Measurements from ENCODE around the gene UBL3. TPM values are rescaled to one million over a fixed set of nuclear protein-coding genes. Genes with fewer than 3 reads are reported as not detected.

Gene UBL3
- total RNA-seq, 1 experiment from 2014 or later: 24.4 TPM

DNA sequence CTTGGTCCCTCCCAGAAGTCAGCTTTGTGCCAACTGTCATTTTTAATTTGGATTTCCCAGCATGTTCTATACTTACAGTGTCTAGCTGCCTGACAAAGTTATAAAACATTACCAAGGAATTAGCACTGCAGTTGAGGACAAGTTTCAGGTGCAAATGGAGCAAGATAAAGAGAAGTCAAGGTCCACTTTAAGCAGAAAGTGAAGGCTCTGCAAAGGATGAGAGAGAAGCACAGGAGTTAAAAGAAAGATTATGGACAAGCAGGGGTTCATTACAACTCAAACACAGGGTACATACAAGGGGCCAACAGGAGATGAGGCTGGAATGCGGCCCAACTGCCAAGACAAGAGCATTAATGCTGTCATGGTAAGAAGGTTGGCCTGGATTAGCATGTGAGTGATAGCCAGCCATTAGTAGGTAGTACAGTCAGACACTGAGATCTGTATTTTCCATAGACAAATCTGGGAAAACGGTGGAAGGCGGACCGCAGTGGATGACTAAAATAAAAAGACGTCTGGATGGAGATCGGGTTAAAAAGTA, 17.6 kb downstream of the UBL3 start:
- Histone ChIP-seq H3K79me2 (ENCODE audit: low read depth) (peaks cover 67% of the 10 kb centered on the region), H3K4me2 (no peak overlapping the region), H2AFZ (no peak overlapping the region), H4K20me1 (ENCODE audit: insufficient read depth) (no peaks in the 10 kb centered on the region), H3K9me2 (ENCODE audit: insufficient read depth) (no peaks in the 10 kb centered on the region), H3F3A (ENCODE audit: insufficient read depth, low read depth) (peaks cover 21% of the 10 kb centered on the region; the same call in 1 of the 2 replicates), H3K36me3 (ENCODE audit: low read depth) (peaks cover 5% of the 10 kb centered on the region), H3K4me1 (replicated peaks; ENCODE audit: insufficient read depth) (peaks cover 13% of the 10 kb centered on the region; the same call in 1 of the 2 replicates), H3K27me3 (ENCODE audit: insufficient read depth, low read depth) (no peaks in the 10 kb centered on the region), H3K9me3 (ENCODE audit: insufficient read depth, low read depth) (no peaks in the 10 kb centered on the region), H3K4me3 (no peak overlapping the region), H3K27ac (no peak overlapping the region)
- DNase-seq: no peak
- CTCF ChIA-PET: no interaction called here
- TF ChIP-seq EZH2 (IDR thresholded peaks at IDR 0.05; ENCODE audit: low read depth) (no peak), CTCF (conservative IDR thresholded peaks at IDR 0.05) (no peak)
- POLR2A ChIA-PET (ENCODE audit: unreplicated experiment): interaction anchor here (0.6 kb wide), 1 partner anchor 10 kb away, joined by 4 read pairs; no protein-coding TSS in a partner anchor
- intact Hi-C loops (cut with micrococcal nuclease; ENCODE audit: unreplicated experiment): no loop called here
- no TSS peak for BruUV-seq (replicated peaks)

DNA sequence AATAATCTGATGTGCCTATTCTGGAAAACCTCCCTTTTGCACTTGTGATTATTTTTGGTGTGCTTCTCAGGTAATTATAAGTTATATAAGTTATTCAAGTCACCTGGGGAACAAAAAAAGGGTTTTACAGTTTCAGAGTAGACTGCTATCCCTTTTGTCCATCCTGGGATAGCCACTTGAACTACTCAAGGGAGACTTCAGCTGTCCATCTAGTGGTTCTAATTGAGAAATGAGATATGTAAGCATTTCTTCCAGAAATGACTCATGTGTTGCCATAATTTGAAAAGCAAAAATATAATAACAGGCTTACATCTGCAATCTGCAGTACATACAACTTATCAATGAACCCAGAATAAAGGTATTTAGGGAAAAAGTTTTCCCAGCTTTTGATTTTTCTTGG, 20.4 kb downstream of the UBL3 start:
- no peak for DNase-seq
- Histone ChIP-seq H3K27me3 (ENCODE audit: insufficient read depth, low read depth) (no peaks in the 10 kb centered on the region), H3K4me1 (replicated peaks; ENCODE audit: insufficient read depth) (peaks cover 13% of the 10 kb centered on the region; the same call in 1 of the 2 replicates), H3K4me2 (no peak overlapping the region), H3K9me2 (ENCODE audit: insufficient read depth) (no peaks in the 10 kb centered on the region), H3K4me3 (no peak overlapping the region), H3K27ac (no peak overlapping the region), H4K20me1 (ENCODE audit: insufficient read depth) (no peaks in the 10 kb centered on the region), H3K9me3 (ENCODE audit: insufficient read depth, low read depth) (no peaks in the 10 kb centered on the region), H3F3A (ENCODE audit: insufficient read depth, low read depth) (peaks cover 21% of the 10 kb centered on the region; the same call in 1 of the 2 replicates), H3K36me3 (ENCODE audit: low read depth) (peaks cover 5% of the 10 kb centered on the region), H2AFZ (no peak overlapping the region), H3K79me2 (ENCODE audit: low read depth) (peaks cover 43% of the 10 kb centered on the region)
- BruUV-seq (replicated peaks): no TSS peak
- TF ChIP-seq EZH2 (IDR thresholded peaks at IDR 0.05; ENCODE audit: low read depth) (no peak), CTCF (conservative IDR thresholded peaks at IDR 0.05) (no peak)
- intact Hi-C loops (cut with micrococcal nuclease; ENCODE audit: unreplicated experiment): no loop called here
- ChIA-PET POLR2A (ENCODE audit: unreplicated experiment) (no interaction called here), CTCF (no interaction called here)

GRCh38 chr13:29819143-29819542, 31.3 kb downstream of the UBL3 start:
- Histone ChIP-seq H3K9me2 (ENCODE audit: insufficient read depth) (no peaks in the 10 kb centered on the region), H3K9me3 (ENCODE audit: insufficient read depth, low read depth) (no peaks in the 10 kb centered on the region), H3K36me3 (ENCODE audit: low read depth) (no peaks in the 10 kb centered on the region), H4K20me1 (ENCODE audit: insufficient read depth) (peaks cover 4% of the 10 kb centered on the region; the same call in 1 of the 2 replicates), H3F3A (ENCODE audit: insufficient read depth, low read depth) (no peaks in the 10 kb centered on the region), H3K79me2 (ENCODE audit: low read depth) (peaks cover 50% of the 10 kb centered on the region), H3K4me2 (no peak overlapping the region), H3K27me3 (ENCODE audit: insufficient read depth, low read depth) (no peaks in the 10 kb centered on the region), H3K27ac (no peak overlapping the region), H3K4me1 (replicated peaks; ENCODE audit: insufficient read depth) (no peaks in the 10 kb centered on the region), H2AFZ (no peak overlapping the region), H3K4me3 (no peak overlapping the region)
- ChIA-PET CTCF (no interaction called here), POLR2A (ENCODE audit: unreplicated experiment) (no interaction called here)
- BruUV-seq (replicated peaks): no TSS peak
- TF ChIP-seq CTCF (conservative IDR thresholded peaks at IDR 0.05) (no peak), EZH2 (IDR thresholded peaks at IDR 0.05; ENCODE audit: low read depth) (no peak)
- no peak for DNase-seq
- intact Hi-C loops (cut with micrococcal nuclease; ENCODE audit: unreplicated experiment): no loop called here

Data from PC-9 (cell line).